CD4-positive, alpha-beta T cell treated with Interleukin-17A for 4 hours (primary cell): ENCODE results near the gene SLC45A1.
"Not testable (repeated sequence)": the region's sequence is repeated elsewhere in the genome, so short reads cannot be mapped to it uniquely, and the experiment has no call there.

Experiments used
- DNase-seq: peaks from one replicate; pipeline ENCODE4 v3.0.0-alpha.2; 2020; ENCODE audit warnings: mixed read lengths

Gene SLC45A1

DNA sequence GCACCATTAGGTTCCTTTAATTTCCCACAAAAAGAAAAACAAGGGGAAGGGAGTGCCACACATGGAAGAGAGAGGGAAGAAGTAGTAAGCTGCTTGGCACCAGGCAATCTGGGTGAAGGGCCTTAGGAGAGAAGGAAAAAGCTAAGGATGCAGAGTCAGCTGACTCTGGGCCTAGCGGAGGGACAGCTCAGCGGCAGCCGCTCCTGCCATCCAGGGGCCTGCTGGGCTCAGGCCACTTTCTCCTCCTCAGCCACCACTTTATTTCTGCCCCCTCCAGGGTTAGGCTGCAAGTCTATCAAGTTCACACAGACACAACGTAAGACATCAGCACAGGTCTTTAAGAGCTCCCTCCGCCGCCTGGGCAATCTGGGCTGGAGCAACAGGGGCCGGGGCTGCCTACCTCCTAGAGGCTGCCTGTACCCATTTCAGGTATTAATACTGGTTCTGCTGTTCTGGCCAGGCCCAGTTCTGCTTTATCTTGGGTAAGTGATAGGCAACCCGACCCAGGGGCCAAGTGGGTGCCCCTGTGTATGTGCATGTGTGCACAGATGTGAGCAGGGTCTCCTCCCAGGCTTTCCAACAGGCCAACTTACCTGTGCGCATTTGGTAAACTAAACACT, 53.6 kb downstream of the SLC45A1 start:
- DNase-seq = no peak

DNA sequence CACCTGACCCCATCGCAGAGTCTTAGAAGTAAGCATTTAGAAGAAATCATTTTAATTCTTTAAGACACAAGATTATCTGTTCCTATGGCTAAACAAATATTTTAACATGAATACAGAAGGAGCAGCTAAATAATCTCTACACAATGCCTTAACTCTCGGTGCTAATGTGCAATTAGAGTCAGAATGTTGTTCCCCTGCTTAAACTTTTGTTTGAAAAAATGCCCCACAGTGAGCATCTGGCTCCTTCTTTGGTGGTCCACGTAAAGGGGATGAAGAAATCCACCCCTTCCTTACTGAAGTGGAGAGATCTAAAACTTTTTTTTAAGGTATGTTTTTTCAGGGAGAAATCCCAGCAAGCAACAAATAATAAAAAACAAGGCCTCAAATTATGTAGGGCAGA, 55.2 kb downstream of the SLC45A1 start:
- DNase-seq = no peak

DNA sequence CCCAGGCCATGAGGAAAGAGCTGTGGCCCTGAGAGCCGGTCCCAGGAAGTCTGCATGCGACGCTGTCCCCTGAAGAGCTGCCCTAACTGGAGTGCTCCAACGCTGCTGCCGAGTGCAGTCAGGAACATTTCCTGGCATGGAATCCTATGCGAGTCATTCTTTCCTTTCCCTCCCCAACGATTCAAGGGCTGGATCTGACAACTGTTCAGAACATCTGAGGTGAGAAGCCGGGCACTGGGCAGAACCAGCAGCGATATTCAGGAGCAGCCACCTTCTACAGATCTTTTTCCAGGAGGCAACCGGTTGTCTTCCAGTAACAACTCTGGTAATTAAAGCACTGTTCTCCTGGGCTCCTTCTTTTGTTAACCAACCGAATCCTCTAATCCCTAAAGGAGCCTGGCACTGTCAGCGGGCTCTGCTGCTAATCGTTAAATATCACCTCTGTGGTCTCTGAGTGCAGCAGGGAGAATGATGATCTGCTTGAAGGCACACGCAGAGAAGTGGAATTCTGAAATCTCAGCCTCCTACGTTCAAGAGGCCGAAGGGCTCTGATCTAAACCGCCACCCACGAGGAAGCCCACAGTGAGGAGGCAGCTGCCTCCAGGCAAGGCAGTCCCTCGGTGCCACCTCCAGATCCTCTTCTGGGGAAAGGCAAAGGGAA, 55.8 kb downstream of the SLC45A1 start:
- DNase-seq = no peak

DNA sequence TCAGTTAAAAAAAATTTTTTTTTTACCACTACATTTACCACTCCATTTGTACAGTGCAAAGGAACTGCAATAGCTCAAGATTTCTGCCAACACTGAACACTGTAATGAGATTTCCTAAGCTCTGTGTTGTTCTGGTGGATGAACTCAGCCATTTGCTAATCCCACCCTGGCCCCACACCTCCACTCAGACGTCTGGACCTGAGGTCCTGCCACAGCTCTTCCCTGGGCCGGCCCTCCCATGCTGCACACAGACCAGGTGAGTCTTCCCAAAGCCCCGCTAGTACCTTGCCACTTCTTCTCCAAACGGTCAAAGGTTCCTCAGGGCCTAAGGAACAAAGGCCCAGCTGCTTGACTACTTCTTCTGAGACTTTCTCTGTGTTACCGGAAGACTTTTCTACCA, 56.4 kb downstream of the SLC45A1 start:
- DNase-seq = no peak

DNA sequence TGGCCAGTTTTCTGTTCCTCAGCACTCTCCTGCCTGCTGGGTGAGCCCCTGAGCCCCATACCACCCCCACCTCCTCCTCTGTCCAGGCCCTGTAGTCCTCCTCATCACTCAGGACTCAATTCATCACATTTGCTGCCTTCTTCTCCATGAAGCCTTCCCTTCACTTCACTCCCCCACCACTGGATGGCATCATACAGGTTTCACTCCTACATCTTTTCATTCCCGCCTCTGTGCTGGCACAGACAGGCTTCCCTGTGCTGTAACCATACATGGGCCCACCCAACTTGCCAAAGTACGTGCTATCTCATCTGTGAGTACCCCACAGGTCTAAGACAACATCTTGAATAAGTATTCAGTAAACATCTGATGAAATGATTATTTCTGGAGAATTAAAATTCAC, 56.9 kb downstream of the SLC45A1 start:
- DNase-seq = peak; percentile 36

DNA sequence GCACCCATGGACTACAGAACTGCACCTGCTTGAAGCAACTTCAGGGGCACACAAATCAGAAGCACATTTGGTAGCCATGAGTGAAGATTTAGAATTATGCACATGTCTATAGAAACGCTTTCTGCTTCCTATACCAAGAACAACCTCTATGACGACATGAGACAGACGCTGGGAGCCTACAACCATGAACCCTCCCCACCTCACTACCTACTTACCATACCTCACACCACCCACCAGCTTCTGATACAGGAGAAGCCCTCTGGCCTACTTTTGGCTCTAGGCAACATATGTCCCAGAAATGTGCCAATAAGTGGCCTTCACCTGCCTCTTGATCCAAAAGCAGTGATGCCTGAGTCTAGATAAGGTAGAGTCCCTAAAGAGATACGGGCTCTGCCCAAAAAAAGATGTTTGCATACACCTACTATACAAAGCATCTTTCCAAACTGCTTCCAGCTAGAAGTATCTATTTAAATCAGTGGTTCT, 58.5 kb downstream of the SLC45A1 start:
- no peak for DNase-seq

DNA sequence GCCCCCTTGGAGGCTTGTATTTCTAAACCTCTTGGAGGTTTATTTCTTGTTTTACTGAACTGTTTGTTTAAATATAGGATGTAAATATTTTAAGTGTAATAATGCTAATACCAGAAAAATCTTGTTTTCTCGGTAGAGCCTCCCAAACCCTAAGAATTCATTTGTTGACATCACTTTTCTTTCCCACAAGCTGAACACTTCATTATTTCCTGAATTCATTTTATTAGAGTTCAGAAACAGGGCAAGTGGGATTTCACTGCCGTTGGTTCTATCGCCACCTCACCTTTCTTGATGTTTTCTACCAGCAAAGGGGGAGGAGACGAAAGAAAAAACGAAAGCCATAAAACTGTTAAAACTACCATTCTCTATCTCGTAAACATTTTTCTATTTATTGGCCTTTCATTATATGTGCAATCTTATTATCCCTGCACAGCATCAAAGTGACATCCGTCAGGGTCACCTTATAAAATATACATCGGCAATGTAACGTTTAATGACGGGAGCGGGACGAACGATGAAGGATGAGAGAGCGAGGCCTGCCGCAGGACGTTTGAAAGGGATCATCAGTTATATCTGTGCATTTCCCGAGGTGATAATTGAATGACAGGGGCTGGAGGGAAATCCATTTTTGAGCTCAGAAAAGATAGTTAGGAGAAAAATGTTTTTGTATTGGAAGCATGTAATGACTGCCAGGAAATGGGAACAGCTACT, 59.5 kb downstream of the SLC45A1 start:
- no peak for DNase-seq

DNA sequence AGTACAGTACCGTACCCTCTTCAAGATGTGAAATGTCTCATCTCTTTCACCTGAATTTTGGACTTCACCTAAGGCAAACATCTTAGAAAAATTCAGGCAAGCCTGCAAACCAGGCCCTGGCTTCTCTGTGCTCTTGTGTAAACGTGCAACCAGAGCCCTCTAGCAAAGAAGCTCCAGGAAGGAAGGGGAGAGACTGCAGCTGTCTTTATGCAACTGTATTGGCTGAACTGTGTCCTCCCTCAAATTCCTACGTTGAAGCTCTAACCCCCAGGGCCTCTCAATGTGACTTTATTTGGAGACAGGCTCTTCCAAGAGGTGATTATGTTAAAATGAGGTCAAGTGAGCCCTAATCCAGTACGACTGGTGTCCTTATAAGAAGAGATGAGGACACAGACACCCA, 60.3 kb downstream of the SLC45A1 start:
- DNase-seq = no peak

DNA sequence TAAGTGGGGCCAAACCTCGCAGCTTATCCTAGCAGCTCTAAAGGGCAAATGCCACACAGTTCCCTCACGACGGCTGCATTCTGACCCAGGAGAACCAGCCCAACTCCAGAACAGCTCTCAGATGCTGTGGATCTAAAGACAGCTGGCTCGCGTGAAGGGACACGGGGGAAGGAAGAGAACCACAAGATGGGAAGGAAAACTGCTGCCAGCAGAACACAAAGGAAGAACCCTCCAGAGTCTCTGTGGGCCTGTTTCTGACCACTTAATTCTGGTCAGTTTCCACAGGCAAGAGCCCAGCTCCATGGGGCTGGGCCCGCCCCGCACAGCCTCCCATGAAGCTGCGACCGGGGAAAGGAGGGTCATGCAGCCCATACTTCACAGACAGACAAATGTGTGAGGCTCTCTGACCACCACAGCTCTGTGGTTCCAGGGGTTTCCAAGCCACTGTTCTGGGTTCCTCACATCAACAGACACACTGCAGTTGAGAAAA, 61.1 kb downstream of the SLC45A1 start:
- no peak for DNase-seq

DNA sequence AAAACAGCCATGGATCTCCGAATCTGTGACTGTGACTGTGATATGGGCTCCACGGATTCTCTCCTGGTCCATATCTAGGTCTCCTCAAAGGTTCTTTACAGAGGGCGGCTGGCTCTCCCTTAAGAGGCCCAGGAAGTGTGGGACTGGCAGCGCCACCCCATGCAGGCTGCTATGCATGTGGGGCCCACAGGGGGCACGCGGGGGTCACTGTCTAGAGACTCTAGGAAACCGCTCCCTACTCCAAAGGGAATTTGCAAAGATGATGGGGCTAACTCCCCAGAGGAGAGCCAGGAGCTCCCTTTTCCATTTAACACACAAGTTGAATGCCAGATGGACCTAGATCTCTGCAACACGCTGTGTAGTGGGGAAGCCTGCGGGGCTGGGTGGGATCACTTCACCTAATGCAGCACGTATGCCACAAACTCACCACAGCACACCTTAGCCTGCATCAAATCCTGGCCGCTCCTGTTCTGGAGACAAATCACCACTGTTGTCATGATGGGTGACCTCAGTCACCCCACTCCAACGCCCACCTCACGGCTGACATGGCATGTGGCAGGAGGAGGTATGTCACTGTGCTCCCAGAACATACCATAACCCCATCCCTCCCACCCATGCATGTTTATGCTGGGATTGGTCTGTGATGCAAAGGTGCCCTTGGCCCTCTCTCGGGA, 61.7 kb downstream of the SLC45A1 start:
- no peak for DNase-seq

DNA sequence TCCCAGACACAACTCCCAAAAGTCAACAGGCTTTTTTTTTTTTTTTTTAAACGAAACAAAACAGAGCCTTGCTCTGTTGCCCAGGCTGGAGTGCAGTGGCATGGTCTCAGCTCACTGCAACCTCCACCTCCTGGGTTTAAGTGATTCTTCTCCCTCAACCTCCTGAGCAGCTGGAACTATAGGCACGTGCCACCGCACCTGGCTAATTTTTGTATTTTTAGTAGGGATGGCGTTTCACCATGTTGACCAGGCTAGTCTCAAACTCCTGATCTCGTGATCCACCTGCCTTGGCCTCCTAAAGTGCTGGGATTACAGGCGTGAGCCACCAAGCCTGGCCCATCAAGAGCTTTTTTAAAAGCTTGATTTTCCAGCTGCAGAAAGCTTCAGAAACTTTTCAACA, 62.4 kb downstream of the SLC45A1 start:
- not testable (repeated sequence) for DNase-seq

DNA sequence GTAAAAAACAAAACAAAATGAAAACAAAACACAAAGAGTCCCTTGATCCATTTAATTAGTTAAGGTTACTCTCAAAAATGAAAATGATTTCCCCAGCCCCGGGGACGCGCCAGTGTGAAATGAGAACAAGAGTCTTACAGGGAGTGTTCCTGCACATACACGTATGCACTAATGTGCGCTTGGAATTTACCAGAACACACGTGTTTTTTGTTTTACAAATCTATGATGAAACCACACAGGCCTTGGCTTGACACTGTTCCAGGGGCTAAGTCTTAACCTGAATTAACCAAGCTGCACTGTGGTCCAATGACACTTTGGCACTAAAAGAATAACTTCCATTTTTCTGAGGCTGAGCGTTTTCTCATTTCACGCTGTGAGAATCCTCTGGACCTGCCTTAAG, 63.7 kb downstream of the SLC45A1 start:
- no peak for DNase-seq

DNA sequence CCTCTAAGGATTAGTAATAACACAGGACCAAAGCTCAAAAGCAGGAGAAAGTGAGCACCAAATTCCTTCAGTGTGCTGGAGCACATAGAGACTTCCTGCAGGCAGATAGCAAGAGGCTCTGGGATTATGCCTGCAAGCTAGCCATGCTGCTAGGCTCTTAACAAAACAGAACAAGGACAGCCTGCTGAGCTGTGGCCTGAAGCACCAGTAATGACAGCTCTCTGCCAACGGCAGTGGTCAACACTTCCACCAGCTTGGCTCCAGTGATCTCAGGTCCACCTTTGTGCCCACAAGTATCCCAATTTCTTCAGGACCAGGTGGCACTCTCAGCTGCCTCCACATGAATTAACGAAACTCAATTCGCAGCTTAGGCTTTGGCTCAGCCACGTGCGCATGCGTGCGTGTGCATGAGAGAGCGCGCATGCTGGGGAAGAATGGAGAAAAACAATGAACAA, 64.2 kb downstream of the SLC45A1 start:
- no peak for DNase-seq

DNA sequence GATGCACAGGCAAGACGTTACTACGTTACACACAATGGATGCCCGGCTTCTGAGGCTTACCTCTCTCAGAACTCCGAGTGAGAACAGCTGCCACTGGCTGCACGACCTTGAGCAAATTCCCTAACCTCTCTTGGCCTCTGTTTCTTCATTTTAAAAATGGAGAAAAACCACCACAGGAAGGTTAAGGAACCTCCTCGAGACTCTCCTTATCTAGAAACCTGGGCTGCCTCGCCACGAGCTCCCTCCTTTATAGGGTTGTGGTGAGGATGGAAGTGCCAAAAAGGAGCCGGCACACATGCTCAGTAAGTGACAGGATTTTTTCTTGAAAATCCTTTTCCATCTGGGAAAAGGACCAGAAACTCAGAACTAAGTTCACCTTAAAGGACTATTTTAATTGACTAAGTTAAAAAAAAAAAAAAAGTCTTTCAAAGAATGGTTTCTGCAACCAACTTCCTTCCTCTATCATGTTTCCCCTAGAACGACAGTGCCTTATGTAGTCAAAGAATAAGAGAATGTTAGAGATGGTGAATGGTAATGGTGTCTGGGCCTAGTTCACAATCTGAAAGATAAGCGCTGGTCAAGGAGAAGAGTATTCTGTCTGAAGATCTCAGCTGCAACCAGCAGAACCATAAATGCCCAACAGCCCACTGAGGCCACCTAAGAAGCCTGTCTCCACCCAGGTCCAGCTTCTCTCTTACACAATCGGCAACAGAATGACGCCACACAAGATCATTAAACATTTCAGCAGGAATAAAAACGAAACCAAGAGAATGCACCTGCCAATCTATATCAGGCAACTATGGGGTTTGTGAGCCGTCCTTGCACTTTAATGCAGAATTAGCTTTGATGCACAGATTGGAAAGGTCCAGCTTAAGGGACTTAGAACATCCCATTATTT, 64.9 kb downstream of the SLC45A1 start:
- DNase-seq = no peak

DNA sequence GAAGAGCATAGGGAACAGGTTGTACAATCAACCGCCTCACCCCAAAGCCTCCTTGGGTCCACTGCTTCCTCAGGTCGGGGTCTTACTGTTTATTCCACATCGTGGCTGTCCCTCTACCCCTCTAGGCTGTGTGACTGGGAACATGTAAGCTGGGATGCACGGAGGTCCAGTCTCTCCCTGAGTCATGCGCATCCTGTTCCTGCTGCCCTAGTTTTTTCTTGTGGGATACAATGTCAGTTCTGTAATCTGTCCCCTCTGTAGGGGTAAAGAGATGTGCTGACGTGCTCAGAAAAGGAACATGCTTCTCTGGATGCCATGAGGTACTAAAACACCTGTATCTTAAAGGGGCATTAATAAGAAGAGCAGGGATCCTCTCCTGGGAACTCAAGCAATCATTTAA, 66.2 kb downstream of the SLC45A1 start:
- no peak for DNase-seq

DNA sequence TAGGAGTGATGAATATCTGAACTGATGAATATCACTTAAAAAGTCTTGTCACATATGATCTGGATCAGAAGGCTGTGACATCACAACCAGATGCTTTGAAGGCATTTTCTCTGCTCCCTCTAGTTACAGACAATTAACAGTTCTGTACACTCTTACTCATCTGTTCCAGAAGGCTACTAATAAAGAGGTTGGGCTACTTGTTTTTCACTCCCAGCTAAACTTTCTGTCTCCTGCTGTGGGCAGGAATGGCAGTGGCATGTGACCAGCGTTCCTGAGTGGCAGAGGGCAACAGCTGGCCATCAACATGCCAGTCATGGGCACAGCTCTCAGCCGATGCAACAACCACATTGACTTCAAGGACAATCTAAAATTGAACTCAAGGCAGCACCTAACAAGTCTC, 66.7 kb downstream of the SLC45A1 start:
- DNase-seq = no peak

DNA sequence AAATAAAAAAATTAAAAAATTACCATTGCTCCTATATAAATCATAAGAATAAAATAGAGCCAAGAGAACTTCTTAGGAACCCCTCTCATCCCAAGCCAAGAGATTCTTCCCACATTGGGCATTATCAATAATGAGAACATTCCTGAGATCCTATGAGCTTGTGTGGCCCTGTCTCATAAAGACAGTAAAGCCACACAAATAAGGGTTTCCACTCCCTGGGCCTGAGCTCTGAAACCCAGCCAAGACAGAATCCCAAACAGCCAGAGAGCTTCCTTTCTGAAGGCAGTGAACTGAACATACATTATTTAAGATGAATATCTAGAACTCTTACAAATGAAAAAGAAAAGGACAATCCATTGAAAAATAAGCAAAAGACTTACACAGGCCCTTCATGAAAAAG, 68.3 kb downstream of the SLC45A1 start:
- DNase-seq = no peak

DNA sequence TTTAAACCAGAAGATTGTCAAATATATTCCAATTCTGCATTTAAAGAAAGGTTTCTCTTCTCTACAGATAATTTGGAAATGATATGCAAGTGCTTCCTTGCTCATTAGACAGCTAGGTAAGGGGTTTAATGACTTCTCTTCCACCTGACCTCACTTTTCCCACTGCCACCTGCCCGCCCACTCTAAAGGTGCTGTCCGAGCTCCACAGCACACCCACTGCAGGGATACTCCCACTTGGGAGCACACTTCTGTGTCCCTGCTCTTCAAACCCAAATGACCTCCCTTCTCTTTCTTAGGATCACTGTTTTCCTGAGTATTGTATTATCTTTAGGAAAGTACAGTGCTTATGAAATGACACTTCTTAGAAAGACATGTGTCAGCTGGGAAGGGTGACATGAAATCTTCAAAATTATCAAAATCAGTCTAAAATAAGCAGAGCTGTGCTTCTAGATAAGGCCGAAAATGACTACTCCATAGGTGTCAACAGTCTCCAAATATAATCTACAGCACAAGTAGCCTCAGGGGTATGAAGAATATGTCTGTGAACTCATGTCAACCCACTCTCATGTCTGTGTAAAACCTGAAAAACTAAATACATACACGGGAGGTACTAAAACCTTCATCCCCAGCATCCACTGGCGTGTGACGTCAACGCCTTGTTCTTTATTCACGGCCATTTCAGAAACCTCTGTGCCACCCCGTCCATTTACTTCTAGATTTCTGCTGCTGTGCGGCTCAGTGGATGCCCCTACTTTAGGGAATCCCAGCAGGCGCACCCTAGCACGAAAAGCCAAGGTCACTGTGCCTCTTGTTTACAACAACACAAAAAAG, 71.0 kb downstream of the SLC45A1 start:
- no peak for DNase-seq

DNA sequence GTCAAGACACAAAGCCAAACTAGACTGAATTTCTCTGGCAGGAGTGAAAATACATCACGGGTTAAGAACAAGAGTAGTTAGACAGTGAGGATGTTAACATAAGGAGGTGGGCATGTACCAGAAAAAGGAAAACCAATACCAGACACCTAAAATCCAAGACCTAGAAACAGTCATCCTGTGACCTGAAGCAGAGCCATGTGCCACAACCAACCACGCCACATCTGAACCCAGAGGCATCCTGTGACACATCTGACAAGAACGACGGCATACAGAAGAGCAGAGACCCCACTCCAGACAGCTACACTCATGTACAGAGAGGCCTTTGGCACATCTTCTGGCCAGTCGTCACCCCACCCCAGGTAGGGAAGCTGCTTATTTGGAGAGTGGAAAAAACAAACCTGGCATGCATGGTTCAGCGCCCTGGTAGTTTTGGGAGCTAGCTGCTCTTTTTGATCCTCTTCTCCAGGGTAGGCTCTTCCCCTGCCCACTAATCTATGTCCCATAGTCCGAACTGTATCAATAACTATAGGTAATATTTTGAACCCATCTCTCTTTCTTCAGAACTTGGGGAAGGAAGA, 72.1 kb downstream of the SLC45A1 start:
- DNase-seq = peak; percentile 30

DNA sequence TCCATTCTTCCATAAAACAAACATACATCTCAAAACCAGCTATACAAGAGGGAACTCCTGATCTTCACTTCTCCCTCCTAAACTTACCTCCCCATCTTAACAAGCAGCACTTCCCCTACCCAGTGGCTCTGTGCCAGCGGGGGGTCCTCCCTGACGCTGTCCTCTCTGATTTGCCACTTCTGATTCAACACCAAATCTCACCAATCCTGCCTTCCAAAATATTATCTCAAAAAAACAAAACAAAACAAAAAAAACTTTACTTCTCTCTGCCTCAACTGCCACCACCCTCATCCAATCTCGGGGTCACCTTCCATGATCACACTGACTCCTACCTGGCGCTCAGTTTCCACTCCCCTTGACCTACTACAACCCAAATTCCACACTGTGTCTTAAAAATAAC, 72.8 kb downstream of the SLC45A1 start:
- DNase-seq = no peak

DNA sequence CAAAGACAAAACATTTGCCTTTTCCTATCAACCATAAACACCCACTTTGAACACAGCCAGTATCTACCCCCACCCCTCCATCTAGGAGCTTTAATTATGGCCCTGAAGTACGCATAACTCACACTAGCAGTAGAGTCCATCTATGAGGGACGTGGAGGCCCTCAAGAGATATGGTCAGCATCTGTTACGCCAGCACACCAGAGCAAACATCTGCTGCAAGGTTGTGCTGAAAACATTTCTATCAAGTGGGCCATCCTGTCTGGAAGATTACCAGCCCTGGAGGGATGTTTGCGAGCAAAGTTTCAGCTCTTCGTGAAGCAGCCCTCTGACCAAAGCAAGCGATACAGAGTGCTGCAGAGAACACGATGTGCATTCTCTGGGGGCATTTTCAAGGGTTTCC, 74.6 kb downstream of the SLC45A1 start:
- DNase-seq = no peak
